Measurements from ENCODE around the gene IRF8. TPM values are rescaled to one million over a fixed set of nuclear protein-coding genes. Genes with fewer than 3 reads are reported as not detected.

Gene IRF8
- 6.3 TPM for polyA plus RNA-seq (2013)

- Histone ChIP-seq H3K4me3 (ENCODE audit: control insufficient read depth in 1 of 7, extremely low read depth in 1 of 7, insufficient read depth in 4 of 7, low read depth in 2 of 7, low read length in 6 of 7) (peak within 1 kb of the TSS; percentile 8 to 58 (median 52)), H3K4me1 (ENCODE audit: control extremely low read depth in 1 of 4, control insufficient read depth in 4 of 4, insufficient read depth in 4 of 4, low read length in 3 of 4) (peaks cover 12 to 39% (median 26%) of the 10 kb centered on the region in 4 experiments), H3K9me3 (ENCODE audit: control extremely low read depth in 1 of 5, control insufficient read depth in 4 of 5, insufficient read depth in 2 of 5, low read depth in 1 of 5, low read length in 4 of 5) (no peaks in the 10 kb centered on the region), H3K27ac (ENCODE audit: insufficient read depth in 1 of 2, low read depth in 1 of 2, low read length in 2 of 2, poor library complexity in 1 of 2, severe bottlenecking in 2 of 2) (no peak within 1 kb of the TSS), H3K27me3 (replicated peaks in 2 of 5; ENCODE audit: control insufficient read depth in 4 of 5, insufficient read depth in 5 of 5, low read length in 4 of 5) (peaks cover 5 to 99% (median 49%) of the 10 kb centered on the region in 5 experiments), H3K36me3 (ENCODE audit: control insufficient read depth in 4 of 4, insufficient read depth in 4 of 4, low read length in 3 of 4) (no peaks in the 10 kb centered on the region)
- DNase-seq, result peak; percentile 48 to 74 (median 73)
- POLR2A ChIA-PET, result no interaction called here
- CTCF ChIA-PET, result no interaction called here
- WGBS (ENCODE audit: insufficient coverage), result 2% methylated on average over 67 of the region's 102 CpGs
Measured at GRCh38 chr16:85898521-85899442, at the start of gene IRF8. Gene IRF8 (plus strand): TSS chr16:85899162. CDS start chr16:85903016, 3,854 bp downstream.

- POLR2A ChIA-PET, result no interaction called here
- Histone ChIP-seq H3K9me3 (ENCODE audit: control extremely low read depth in 1 of 5, control insufficient read depth in 4 of 5, insufficient read depth in 2 of 5, low read depth in 1 of 5, low read length in 4 of 5) (no peaks in the 10 kb centered on the region), H3K27ac (ENCODE audit: insufficient read depth in 1 of 2, low read depth in 1 of 2, low read length in 2 of 2, poor library complexity in 1 of 2, severe bottlenecking in 2 of 2) (no peak overlapping the region), H3K27me3 (replicated peaks in 2 of 5; ENCODE audit: control insufficient read depth in 4 of 5, insufficient read depth in 5 of 5, low read length in 4 of 5) (peaks cover 0 to 39% (median 6%) of the 10 kb centered on the region in 5 experiments), H3K4me1 (ENCODE audit: control extremely low read depth in 1 of 4, control insufficient read depth in 4 of 4, insufficient read depth in 4 of 4, low read length in 3 of 4) (peaks cover 0 to 28% (median 7%) of the 10 kb centered on the region in 4 experiments), H3K4me3 (ENCODE audit: control insufficient read depth in 1 of 7, extremely low read depth in 1 of 7, insufficient read depth in 4 of 7, low read depth in 2 of 7, low read length in 6 of 7) (no peak overlapping the region), H3K36me3 (ENCODE audit: control insufficient read depth in 4 of 4, insufficient read depth in 4 of 4, low read length in 3 of 4) (no peaks in the 10 kb centered on the region)
- 100% methylated on average over 8 of the region's 8 CpGs for WGBS (ENCODE audit: insufficient coverage)
- CTCF ChIA-PET, result interaction anchor here (1.4 kb wide), 1 partner anchor 63 kb away, joined by 3 read pairs; no protein-coding TSS in a partner anchor
- no peak for DNase-seq
Measured at GRCh38 chr16:85849388-85849787, 49.6 kb upstream of the IRF8 start.

- POLR2A ChIA-PET, result no interaction called here
- CTCF ChIA-PET, result no interaction called here
- WGBS (ENCODE audit: insufficient coverage), result 94% methylated on average over 5 of the region's 5 CpGs
- no peaks in the 10 kb centered on the region for H3K9me3 ChIP-seq (ENCODE audit: control extremely low read depth in 1 of 5, control insufficient read depth in 4 of 5, insufficient read depth in 2 of 5, low read depth in 1 of 5, low read length in 4 of 5)
- peaks cover 0 to 34% (median 6%) of the 10 kb centered on the region in 5 experiments for H3K27me3 ChIP-seq (replicated peaks in 2 of 5; ENCODE audit: control insufficient read depth in 4 of 5, insufficient read depth in 5 of 5, low read length in 4 of 5)
- DNase-seq, result no peak
- H3K4me1 ChIP-seq (ENCODE audit: control extremely low read depth in 1 of 4, control insufficient read depth in 4 of 4, insufficient read depth in 4 of 4, low read length in 3 of 4), result peaks cover 0 to 27% (median 10%) of the 10 kb centered on the region in 4 experiments
- H3K4me3 ChIP-seq (ENCODE audit: control insufficient read depth in 1 of 7, extremely low read depth in 1 of 7, insufficient read depth in 4 of 7, low read depth in 2 of 7, low read length in 6 of 7), result no peak overlapping the region
- H3K27ac ChIP-seq (ENCODE audit: insufficient read depth in 1 of 2, low read depth in 1 of 2, low read length in 2 of 2, poor library complexity in 1 of 2, severe bottlenecking in 2 of 2), result no peak overlapping the region
- no peaks in the 10 kb centered on the region for H3K36me3 ChIP-seq (ENCODE audit: control insufficient read depth in 4 of 4, insufficient read depth in 4 of 4, low read length in 3 of 4)
Measured at GRCh38 chr16:85850344-85850880, 48.5 kb upstream of the IRF8 start.

- 94% methylated on average over 10 of the region's 15 CpGs for WGBS (ENCODE audit: insufficient coverage)
- no peak for DNase-seq
- Histone ChIP-seq H3K4me3 (ENCODE audit: control insufficient read depth in 1 of 7, extremely low read depth in 1 of 7, insufficient read depth in 4 of 7, low read depth in 2 of 7, low read length in 6 of 7) (no peak overlapping the region), H3K4me1 (ENCODE audit: control extremely low read depth in 1 of 4, control insufficient read depth in 4 of 4, insufficient read depth in 4 of 4, low read length in 3 of 4) (peaks cover 0 to 30% (median 10%) of the 10 kb centered on the region in 4 experiments), H3K27ac (ENCODE audit: insufficient read depth in 1 of 2, low read depth in 1 of 2, low read length in 2 of 2, poor library complexity in 1 of 2, severe bottlenecking in 2 of 2) (no peak overlapping the region), H3K27me3 (replicated peaks in 2 of 5; ENCODE audit: control insufficient read depth in 4 of 5, insufficient read depth in 5 of 5, low read length in 4 of 5) (peaks cover 0 to 33% (median 6%) of the 10 kb centered on the region in 5 experiments), H3K9me3 (ENCODE audit: control extremely low read depth in 1 of 5, control insufficient read depth in 4 of 5, insufficient read depth in 2 of 5, low read depth in 1 of 5, low read length in 4 of 5) (no peaks in the 10 kb centered on the region), H3K36me3 (ENCODE audit: control insufficient read depth in 4 of 4, insufficient read depth in 4 of 4, low read length in 3 of 4) (no peaks in the 10 kb centered on the region)
- CTCF ChIA-PET, result no interaction called here
- POLR2A ChIA-PET, result no interaction called here
Measured at GRCh38 chr16:85851034-85851785, 47.8 kb upstream of the IRF8 start.

- Histone ChIP-seq H3K9me3 (ENCODE audit: control extremely low read depth in 1 of 5, control insufficient read depth in 4 of 5, insufficient read depth in 2 of 5, low read depth in 1 of 5, low read length in 4 of 5) (no peaks in the 10 kb centered on the region), H3K4me1 (ENCODE audit: control extremely low read depth in 1 of 4, control insufficient read depth in 4 of 4, insufficient read depth in 4 of 4, low read length in 3 of 4) (peaks cover 0 to 25% (median 7%) of the 10 kb centered on the region in 4 experiments), H3K36me3 (ENCODE audit: control insufficient read depth in 4 of 4, insufficient read depth in 4 of 4, low read length in 3 of 4) (no peaks in the 10 kb centered on the region), H3K4me3 (ENCODE audit: control insufficient read depth in 1 of 7, extremely low read depth in 1 of 7, insufficient read depth in 4 of 7, low read depth in 2 of 7, low read length in 6 of 7) (peak overlapping the region in 1 of 7 experiments; percentile 4), H3K27me3 (replicated peaks in 2 of 5; ENCODE audit: control insufficient read depth in 4 of 5, insufficient read depth in 5 of 5, low read length in 4 of 5) (peaks cover 0 to 21% (median 2%) of the 10 kb centered on the region in 5 experiments), H3K27ac (ENCODE audit: insufficient read depth in 1 of 2, low read depth in 1 of 2, low read length in 2 of 2, poor library complexity in 1 of 2, severe bottlenecking in 2 of 2) (no peak overlapping the region)
- ChIA-PET POLR2A (interaction anchor here (0.7 kb wide), 1 partner anchor 20 kb away, joined by 7 read pairs; no protein-coding TSS in a partner anchor), CTCF (interaction anchor here (0.7 to 2.3 kb wide), 3 partner anchors 33 to 133 kb away, joined by 3 to 10 read pairs (median 3); no protein-coding TSS in a partner anchor)
- 81% methylated on average over 15 of the region's 16 CpGs for WGBS (ENCODE audit: insufficient coverage)
- DNase-seq, result peak in 2 of 3 donors; percentile 26 to 27
Measured at GRCh38 chr16:85853547-85854545, 45.1 kb upstream of the IRF8 start.

GRCh38 chr16:85854935-85855334, 44.0 kb upstream of the IRF8 start:
- Histone ChIP-seq H3K9me3 (ENCODE audit: control extremely low read depth in 1 of 5, control insufficient read depth in 4 of 5, insufficient read depth in 2 of 5, low read depth in 1 of 5, low read length in 4 of 5) (no peaks in the 10 kb centered on the region), H3K4me1 (ENCODE audit: control extremely low read depth in 1 of 4, control insufficient read depth in 4 of 4, insufficient read depth in 4 of 4, low read length in 3 of 4) (peaks cover 0 to 27% (median 7%) of the 10 kb centered on the region in 4 experiments), H3K27ac (ENCODE audit: insufficient read depth in 1 of 2, low read depth in 1 of 2, low read length in 2 of 2, poor library complexity in 1 of 2, severe bottlenecking in 2 of 2) (no peak overlapping the region), H3K27me3 (replicated peaks in 2 of 5; ENCODE audit: control insufficient read depth in 4 of 5, insufficient read depth in 5 of 5, low read length in 4 of 5) (peaks cover 0 to 15% (median 3%) of the 10 kb centered on the region in 5 experiments), H3K36me3 (ENCODE audit: control insufficient read depth in 4 of 4, insufficient read depth in 4 of 4, low read length in 3 of 4) (no peaks in the 10 kb centered on the region), H3K4me3 (ENCODE audit: control insufficient read depth in 1 of 7, extremely low read depth in 1 of 7, insufficient read depth in 4 of 7, low read depth in 2 of 7, low read length in 6 of 7) (no peak overlapping the region)
- DNase-seq, result no peak
- ChIA-PET POLR2A (interaction anchor here (0.7 kb wide), 1 partner anchor 658 kb away, joined by 4 read pairs; no protein-coding TSS in a partner anchor), CTCF (interaction anchor here (2.3 kb wide), 1 partner anchor 34 kb away, joined by 10 read pairs; no protein-coding TSS in a partner anchor)
- no CpG with 5 or more reads among the region's 1 CpG for WGBS (ENCODE audit: insufficient coverage)

All from common myeloid progenitor, CD34-positive (primary cell).